ENCODE results near the gene TAPT1.

GRCh38 chr4:16225863-16226815 lies at the start of gene TAPT1:
- TF ChIP-seq, protein P1, sequence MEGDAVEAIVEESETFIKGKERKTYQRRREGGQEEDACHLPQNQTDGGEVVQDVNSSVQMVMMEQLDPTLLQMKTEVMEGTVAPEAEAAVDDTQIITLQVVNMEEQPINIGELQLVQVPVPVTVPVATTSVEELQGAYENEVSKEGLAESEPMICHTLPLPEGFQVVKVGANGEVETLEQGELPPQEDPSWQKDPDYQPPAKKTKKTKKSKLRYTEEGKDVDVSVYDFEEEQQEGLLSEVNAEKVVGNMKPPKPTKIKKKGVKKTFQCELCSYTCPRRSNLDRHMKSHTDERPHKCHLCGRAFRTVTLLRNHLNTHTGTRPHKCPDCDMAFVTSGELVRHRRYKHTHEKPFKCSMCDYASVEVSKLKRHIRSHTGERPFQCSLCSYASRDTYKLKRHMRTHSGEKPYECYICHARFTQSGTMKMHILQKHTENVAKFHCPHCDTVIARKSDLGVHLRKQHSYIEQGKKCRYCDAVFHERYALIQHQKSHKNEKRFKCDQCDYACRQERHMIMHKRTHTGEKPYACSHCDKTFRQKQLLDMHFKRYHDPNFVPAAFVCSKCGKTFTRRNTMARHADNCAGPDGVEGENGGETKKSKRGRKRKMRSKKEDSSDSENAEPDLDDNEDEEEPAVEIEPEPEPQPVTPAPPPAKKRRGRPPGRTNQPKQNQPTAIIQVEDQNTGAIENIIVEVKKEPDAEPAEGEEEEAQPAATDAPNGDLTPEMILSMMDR (IDR thresholded peaks at IDR 0.05): no peak
- TF ChIP-seq POLR2A (IDR thresholded peaks at IDR 0.05): no peak

Measured in testis (tissue), 2 donors.